Effector memory CD8-positive, alpha-beta T cell (primary cell): Measurements from ENCODE around the gene CDH23.

Experiments used
- ATAC-seq: fragments of 150-1000 bp; cut with Tn5 transposase; replicated peaks from 2 replicates; pipeline ENCODE4 v1.10.0; 2021; ENCODE audit warnings: mild to moderate bottlenecking, moderate library complexity
- DNase-seq, 3 experiments: peaks; one replicate each; pipeline ENCODE4 v3.0.0; 2021
- H3K27ac Mint-ChIP-seq, 2 donors: one replicate each; pipeline ENCODE4 v1.8.0; 2022; ENCODE audit warnings: mild to moderate bottlenecking in 2 of 2, mixed read lengths in 2 of 2, moderate library complexity in 2 of 2
- H3K27me3 Mint-ChIP-seq, 2 donors: one replicate each; pipeline ENCODE4 v1.8.0; 2022; ENCODE audit warnings: mixed read lengths in 2 of 2
- H3K36me3 Mint-ChIP-seq: one replicate; pipeline ENCODE4 v1.8.0; 2022; ENCODE audit warnings: mild to moderate bottlenecking, moderate library complexity, mixed read lengths; ENCODE audit not compliant: insufficient read depth
- H3K4me1 Mint-ChIP-seq, 2 donors: one replicate each; pipeline ENCODE4 v1.8.0; 2022; ENCODE audit warnings: low read depth in 2 of 2, mixed read lengths in 2 of 2
- H3K4me3 Mint-ChIP-seq, 2 donors: one replicate each; pipeline ENCODE4 v1.8.0; 2022; ENCODE audit warnings: mild to moderate bottlenecking in 2 of 2, mixed read lengths in 2 of 2, moderate library complexity in 2 of 2
- H3K9me3 Mint-ChIP-seq, 2 donors: one replicate each; pipeline ENCODE4 v1.8.0; 2022; ENCODE audit warnings: mixed read lengths in 2 of 2

Gene CDH23

GRCh38 chr10:71467161-71467560 lies 70.4 kb downstream of the CDH23 start:
- no peak overlapping the region for H3K4me3 Mint-ChIP-seq
- H3K27ac Mint-ChIP-seq = no peak overlapping the region
- ATAC-seq (no peak), DNase-seq (no peak)
- H3K4me1 Mint-ChIP-seq = no peaks in the 10 kb centered on the region
- no peaks in the 10 kb centered on the region for H3K9me3 Mint-ChIP-seq
- H3K36me3 Mint-ChIP-seq = no peaks in the 10 kb centered on the region
- H3K27me3 Mint-ChIP-seq = peaks cover 0 to 13% of the 10 kb centered on the region in 2 donors

- H3K36me3 Mint-ChIP-seq = no peaks in the 10 kb centered on the region
- H3K27ac Mint-ChIP-seq = no peak overlapping the region
- no peaks in the 10 kb centered on the region for H3K9me3 Mint-ChIP-seq
- no peak for ATAC-seq
- H3K4me1 Mint-ChIP-seq = no peaks in the 10 kb centered on the region
- H3K4me3 Mint-ChIP-seq = no peak overlapping the region
- H3K27me3 Mint-ChIP-seq = peaks cover 0 to 15% of the 10 kb centered on the region in 2 donors
- DNase-seq = no peak
Observed at GRCh38 chr10:71467569-71468362, 71.0 kb downstream of the CDH23 start.

GRCh38 chr10:71468363-71469094 lies 71.8 kb downstream of the CDH23 start:
- DNase-seq (no peak), ATAC-seq (no peak)
- Mint-ChIP-seq H3K27ac (no peak overlapping the region), H3K9me3 (no peaks in the 10 kb centered on the region), H3K27me3 (peaks cover 0 to 15% of the 10 kb centered on the region in 2 donors), H3K4me3 (no peak overlapping the region), H3K36me3 (no peaks in the 10 kb centered on the region), H3K4me1 (no peaks in the 10 kb centered on the region)

GRCh38 chr10:71471006-71471405 lies 74.3 kb downstream of the CDH23 start:
- no peaks in the 10 kb centered on the region for H3K36me3 Mint-ChIP-seq
- no peak overlapping the region for H3K4me3 Mint-ChIP-seq
- ATAC-seq = no peak
- H3K4me1 Mint-ChIP-seq = peaks cover 0 to 3% of the 10 kb centered on the region in 2 donors
- no peak for DNase-seq
- peaks cover 10 to 28% of the 10 kb centered on the region in 2 donors for H3K27me3 Mint-ChIP-seq
- H3K9me3 Mint-ChIP-seq = no peaks in the 10 kb centered on the region
- no peak overlapping the region for H3K27ac Mint-ChIP-seq

GRCh38 chr10:71471957-71472365 lies 75.2 kb downstream of the CDH23 start:
- Mint-ChIP-seq H3K9me3 (no peaks in the 10 kb centered on the region), H3K27ac (no peak overlapping the region), H3K4me3 (no peak overlapping the region), H3K36me3 (no peaks in the 10 kb centered on the region), H3K27me3 (peaks cover 10 to 30% of the 10 kb centered on the region in 2 donors), H3K4me1 (peaks cover 0 to 3% of the 10 kb centered on the region in 2 donors)
- ATAC-seq (no peak), DNase-seq (no peak)

GRCh38 chr10:71472466-71472865 lies 75.7 kb downstream of the CDH23 start:
- peaks cover 13 to 35% of the 10 kb centered on the region in 2 donors for H3K27me3 Mint-ChIP-seq
- H3K4me3 Mint-ChIP-seq = no peak overlapping the region
- H3K9me3 Mint-ChIP-seq = no peaks in the 10 kb centered on the region
- H3K4me1 Mint-ChIP-seq = peaks cover 0 to 3% of the 10 kb centered on the region in 2 donors
- H3K27ac Mint-ChIP-seq = no peak overlapping the region
- H3K36me3 Mint-ChIP-seq = no peaks in the 10 kb centered on the region
- DNase-seq (no peak), ATAC-seq (no peak)

GRCh38 chr10:71472912-71473311 lies 76.2 kb downstream of the CDH23 start:
- no peaks in the 10 kb centered on the region for H3K36me3 Mint-ChIP-seq
- no peak overlapping the region for H3K27ac Mint-ChIP-seq
- no peak overlapping the region for H3K4me3 Mint-ChIP-seq
- ATAC-seq (no peak), DNase-seq (no peak)
- H3K9me3 Mint-ChIP-seq = no peaks in the 10 kb centered on the region
- H3K27me3 Mint-ChIP-seq = peaks cover 17 to 39% of the 10 kb centered on the region in 2 donors
- peaks cover 0 to 3% of the 10 kb centered on the region in 2 donors for H3K4me1 Mint-ChIP-seq

- H3K36me3 Mint-ChIP-seq = no peaks in the 10 kb centered on the region
- no peaks in the 10 kb centered on the region for H3K9me3 Mint-ChIP-seq
- H3K27me3 Mint-ChIP-seq = peaks cover 24 to 50% of the 10 kb centered on the region in 2 donors
- H3K4me3 Mint-ChIP-seq = no peak overlapping the region
- H3K27ac Mint-ChIP-seq = no peak overlapping the region
- H3K4me1 Mint-ChIP-seq = peaks cover 0 to 3% of the 10 kb centered on the region in 2 donors
- DNase-seq = no peak
- ATAC-seq = no peak
Observed at GRCh38 chr10:71473671-71474599, 77.2 kb downstream of the CDH23 start.

GRCh38 chr10:71474702-71475242 lies 78.1 kb downstream of the CDH23 start:
- no peaks in the 10 kb centered on the region for H3K36me3 Mint-ChIP-seq
- no peak overlapping the region for H3K27ac Mint-ChIP-seq
- H3K27me3 Mint-ChIP-seq = peaks cover 27 to 53% of the 10 kb centered on the region in 2 donors
- peaks cover 0 to 3% of the 10 kb centered on the region in 2 donors for H3K4me1 Mint-ChIP-seq
- no peak for ATAC-seq
- DNase-seq = no peak
- no peaks in the 10 kb centered on the region for H3K9me3 Mint-ChIP-seq
- no peak overlapping the region for H3K4me3 Mint-ChIP-seq

- Mint-ChIP-seq H3K4me3 (no peak overlapping the region), H3K9me3 (no peaks in the 10 kb centered on the region), H3K27me3 (peaks cover 33 to 57% of the 10 kb centered on the region in 2 donors), H3K27ac (no peak overlapping the region), H3K4me1 (peaks cover 0 to 3% of the 10 kb centered on the region in 2 donors), H3K36me3 (no peaks in the 10 kb centered on the region)
- ATAC-seq (no peak), DNase-seq (no peak)
Observed at GRCh38 chr10:71475243-71475871, 78.6 kb downstream of the CDH23 start.

- Mint-ChIP-seq H3K36me3 (no peaks in the 10 kb centered on the region), H3K4me1 (peaks cover 0 to 3% of the 10 kb centered on the region in 2 donors), H3K27me3 (peaks cover 44 to 64% of the 10 kb centered on the region in 2 donors), H3K9me3 (no peaks in the 10 kb centered on the region), H3K27ac (no peak overlapping the region), H3K4me3 (no peak overlapping the region)
- DNase-seq (no peak), ATAC-seq (no peak)
Observed at GRCh38 chr10:71476228-71477011, 79.7 kb downstream of the CDH23 start.

- no peak overlapping the region for H3K27ac Mint-ChIP-seq
- no peak for ATAC-seq
- peaks cover 0 to 3% of the 10 kb centered on the region in 2 donors for H3K4me1 Mint-ChIP-seq
- H3K27me3 Mint-ChIP-seq = peaks cover 51 to 57% of the 10 kb centered on the region in 2 donors
- DNase-seq = no peak
- no peaks in the 10 kb centered on the region for H3K36me3 Mint-ChIP-seq
- no peaks in the 10 kb centered on the region for H3K9me3 Mint-ChIP-seq
- H3K4me3 Mint-ChIP-seq = no peak overlapping the region
Observed at GRCh38 chr10:71478173-71478572, 81.5 kb downstream of the CDH23 start.
